T-helper 22 cell (primary cell): ENCODE data around the gene OAF.
"Not testable (repeated sequence)": the region's sequence is repeated elsewhere in the genome, so short reads cannot be mapped to it uniquely, and the experiment has no call there.

Source experiments
- DNase-seq: peaks from one replicate; pipeline ENCODE4 v3.0.0-alpha.2; 2020; ENCODE audit warnings: low read depth

The OAF gene

GRCh38 chr11:120210626-120211521 lies at the start of gene OAF:
Gene OAF, plus strand, starts transcription at chr11:120211032. Its CDS starts 248 bp downstream, at chr11:120211280.
- peak; percentile 18 for DNase-seq

GRCh38 chr11:120167659-120168058 lies 43.2 kb upstream of the OAF start:
- no peak for DNase-seq

- no peak for DNase-seq
Measured at GRCh38 chr11:120168108-120168959, 42.5 kb upstream of the OAF start.

GRCh38 chr11:120168960-120169681 lies 41.7 kb upstream of the OAF start:
- no peak for DNase-seq

- no peak for DNase-seq
Measured at GRCh38 chr11:120169981-120170698, 40.7 kb upstream of the OAF start.

GRCh38 chr11:120170741-120171261 lies 40.0 kb upstream of the OAF start:
- no peak for DNase-seq

- DNase-seq = no peak
Measured at GRCh38 chr11:120172054-120172911, 38.5 kb upstream of the OAF start.

- DNase-seq = no peak
Measured at GRCh38 chr11:120173019-120173705, 37.7 kb upstream of the OAF start.

GRCh38 chr11:120173807-120174206 lies 37.0 kb upstream of the OAF start:
- DNase-seq = no peak

- no peak for DNase-seq
Measured at GRCh38 chr11:120174866-120175265, 36.0 kb upstream of the OAF start.

GRCh38 chr11:120178561-120179056 lies 32.2 kb upstream of the OAF start:
- DNase-seq = no peak

GRCh38 chr11:120179057-120179672 lies 31.7 kb upstream of the OAF start:
- no peak for DNase-seq

- DNase-seq = not testable (repeated sequence)
Measured at GRCh38 chr11:120180063-120180462, 30.8 kb upstream of the OAF start.

- no peak for DNase-seq
Measured at GRCh38 chr11:120180551-120181232, 30.1 kb upstream of the OAF start.

- DNase-seq = no peak
Measured at GRCh38 chr11:120181376-120181975, 29.4 kb upstream of the OAF start.

- DNase-seq = no peak
Measured at GRCh38 chr11:120182372-120182771, 28.5 kb upstream of the OAF start.

GRCh38 chr11:120182790-120183491 lies 27.9 kb upstream of the OAF start:
- DNase-seq = no peak
